ENCODE data around the gene ARPP21.

Gene ARPP21

GRCh38 chr3:35641920-35642527 lies 2.7 kb downstream of the ARPP21 start:
- no peak for DNase-seq

- no peak for DNase-seq
These were observed 4.2 kb downstream of the ARPP21 start for GRCh38 chr3:35643495-35643894.

GRCh38 chr3:35644451-35644850 lies 5.1 kb downstream of the ARPP21 start:
- no peak for DNase-seq

- no peak for DNase-seq
These were observed 5.9 kb downstream of the ARPP21 start for GRCh38 chr3:35645189-35645588.

- no peak for DNase-seq
These were observed 6.8 kb downstream of the ARPP21 start for GRCh38 chr3:35646081-35646480.

- no peak for DNase-seq
These were observed 8.1 kb downstream of the ARPP21 start for GRCh38 chr3:35647461-35647860.

GRCh38 chr3:35648347-35648746 lies 9.0 kb downstream of the ARPP21 start:
- no peak for DNase-seq

- no peak for DNase-seq
These were observed 10.1 kb downstream of the ARPP21 start for GRCh38 chr3:35649405-35649804.

GRCh38 chr3:35651426-35651825 lies 12.1 kb downstream of the ARPP21 start:
- DNase-seq: no peak

- DNase-seq: no peak
These were observed 12.5 kb downstream of the ARPP21 start for GRCh38 chr3:35651851-35652250.

- DNase-seq: no peak
These were observed 14.0 kb downstream of the ARPP21 start for GRCh38 chr3:35653347-35653746.

GRCh38 chr3:35654476-35654875 lies 15.2 kb downstream of the ARPP21 start:
- DNase-seq: no peak

GRCh38 chr3:35658686-35659085 lies 19.4 kb downstream of the ARPP21 start:
- no peak for DNase-seq

- DNase-seq: no peak
These were observed 20.4 kb downstream of the ARPP21 start for GRCh38 chr3:35659768-35660167.

- no peak for DNase-seq
These were observed 24.1 kb downstream of the ARPP21 start for GRCh38 chr3:35663471-35663870.

GRCh38 chr3:35664460-35664919 lies 25.2 kb downstream of the ARPP21 start:
- no peak for DNase-seq

- DNase-seq: no peak
These were observed 26.2 kb downstream of the ARPP21 start for GRCh38 chr3:35665390-35666055.

GRCh38 chr3:35666888-35667287 lies 27.6 kb downstream of the ARPP21 start:
- no peak for DNase-seq

- no peak for DNase-seq
These were observed 31.2 kb downstream of the ARPP21 start for GRCh38 chr3:35670408-35670965.

GRCh38 chr3:35671483-35671882 lies 32.2 kb downstream of the ARPP21 start:
- DNase-seq: no peak

GRCh38 chr3:35673017-35673416 lies 33.7 kb downstream of the ARPP21 start:
- no peak for DNase-seq

GRCh38 chr3:35674451-35675109 lies 35.3 kb downstream of the ARPP21 start:
- no peak for DNase-seq

GRCh38 chr3:35675206-35675605 lies 35.9 kb downstream of the ARPP21 start:
- no peak for DNase-seq

- DNase-seq: no peak
These were observed 36.3 kb downstream of the ARPP21 start for GRCh38 chr3:35675621-35676020.

All from CD4-positive, alpha-beta T cell treated with Interleukin-10 for 1 hour (primary cell).